HK-2 (cell line): ENCODE results near the gene NPM1.
"Not testable (repeated sequence)": the region's sequence is repeated elsewhere in the genome, so short reads cannot be mapped to it uniquely, and the experiment has no call there.

Experiments
- DNase-seq: peaks from one replicate; pipeline ENCODE4 v3.0.0-alpha.2; 2018; ENCODE audit not compliant: unreplicated experiment

NPM1 gene, protein sequence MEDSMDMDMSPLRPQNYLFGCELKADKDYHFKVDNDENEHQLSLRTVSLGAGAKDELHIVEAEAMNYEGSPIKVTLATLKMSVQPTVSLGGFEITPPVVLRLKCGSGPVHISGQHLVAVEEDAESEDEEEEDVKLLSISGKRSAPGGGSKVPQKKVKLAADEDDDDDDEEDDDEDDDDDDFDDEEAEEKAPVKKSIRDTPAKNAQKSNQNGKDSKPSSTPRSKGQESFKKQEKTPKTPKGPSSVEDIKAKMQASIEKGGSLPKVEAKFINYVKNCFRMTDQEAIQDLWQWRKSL

DNA sequence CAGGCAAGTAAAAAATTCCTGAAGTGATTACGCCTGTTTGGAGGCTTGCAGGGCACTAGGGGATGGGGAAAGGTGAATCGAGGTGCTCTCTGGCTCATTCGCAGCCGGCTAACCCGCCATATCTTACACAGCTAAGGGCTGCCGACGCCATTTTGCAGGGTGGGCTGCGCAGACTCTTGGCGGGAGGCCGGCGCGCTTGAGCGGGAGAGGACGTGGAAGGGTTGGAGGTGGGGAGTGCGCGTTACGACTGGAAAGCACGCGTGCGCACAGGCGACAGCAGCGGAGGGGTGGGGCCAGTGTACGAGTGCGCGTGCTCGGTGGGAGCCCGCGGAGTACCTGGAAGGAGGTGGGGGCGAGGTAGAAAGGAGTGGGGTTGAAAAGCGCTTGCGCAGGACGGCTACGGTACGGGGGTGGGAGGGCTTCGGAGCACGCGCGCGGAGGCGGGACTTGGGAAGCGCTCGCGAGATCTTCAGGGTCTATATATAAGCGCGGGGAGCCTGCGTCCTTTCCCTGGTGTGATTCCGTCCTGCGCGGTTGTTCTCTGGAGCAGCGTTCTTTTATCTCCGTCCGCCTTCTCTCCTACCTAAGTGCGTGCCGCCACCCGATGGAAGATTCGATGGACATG lies at the start of gene NPM1:
NPM1 (plus strand) TSS at position 505 of the 625 bp plus-strand sequence; CDS start at position 605, 100 bp downstream.
- peak; percentile 94 for DNase-seq

DNA sequence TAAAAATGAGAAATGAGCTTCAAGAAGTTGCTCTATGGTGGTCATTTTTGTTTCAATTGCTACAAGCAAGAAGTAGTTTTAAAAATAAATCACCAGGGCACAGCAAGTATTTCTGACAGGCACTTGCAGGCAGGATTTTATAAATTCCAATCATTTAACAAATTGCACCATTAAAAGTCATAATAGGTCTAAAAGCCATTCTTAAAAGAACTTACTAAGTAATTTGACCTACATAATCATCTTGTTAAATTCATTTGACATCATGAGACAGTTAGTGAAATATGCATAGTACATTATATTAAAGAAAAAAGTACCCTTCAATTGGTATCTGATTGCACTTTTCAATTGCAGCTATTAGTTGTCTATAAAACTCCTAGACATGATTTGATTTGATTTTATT lies 47.6 kb upstream of the NPM1 start:
- DNase-seq: no peak

DNA sequence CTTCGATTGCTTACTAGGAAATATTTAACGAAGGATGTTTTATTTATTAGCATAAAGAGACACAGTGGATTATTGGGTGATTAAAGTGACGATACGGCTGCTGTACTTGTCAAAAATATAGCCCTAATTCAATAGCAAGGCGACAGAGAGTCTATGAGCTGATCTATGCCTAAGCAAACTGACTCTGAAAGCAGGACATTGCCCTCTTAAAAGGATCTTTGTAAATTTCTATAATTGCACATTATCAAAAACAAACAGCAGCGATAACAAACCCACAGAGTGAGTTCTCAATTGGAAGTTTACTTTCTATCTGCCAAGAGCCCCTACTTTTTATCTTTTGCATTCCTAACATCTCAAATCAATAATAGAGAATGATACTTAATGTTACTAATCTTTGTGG lies 47.2 kb upstream of the NPM1 start:
- no peak for DNase-seq

DNA sequence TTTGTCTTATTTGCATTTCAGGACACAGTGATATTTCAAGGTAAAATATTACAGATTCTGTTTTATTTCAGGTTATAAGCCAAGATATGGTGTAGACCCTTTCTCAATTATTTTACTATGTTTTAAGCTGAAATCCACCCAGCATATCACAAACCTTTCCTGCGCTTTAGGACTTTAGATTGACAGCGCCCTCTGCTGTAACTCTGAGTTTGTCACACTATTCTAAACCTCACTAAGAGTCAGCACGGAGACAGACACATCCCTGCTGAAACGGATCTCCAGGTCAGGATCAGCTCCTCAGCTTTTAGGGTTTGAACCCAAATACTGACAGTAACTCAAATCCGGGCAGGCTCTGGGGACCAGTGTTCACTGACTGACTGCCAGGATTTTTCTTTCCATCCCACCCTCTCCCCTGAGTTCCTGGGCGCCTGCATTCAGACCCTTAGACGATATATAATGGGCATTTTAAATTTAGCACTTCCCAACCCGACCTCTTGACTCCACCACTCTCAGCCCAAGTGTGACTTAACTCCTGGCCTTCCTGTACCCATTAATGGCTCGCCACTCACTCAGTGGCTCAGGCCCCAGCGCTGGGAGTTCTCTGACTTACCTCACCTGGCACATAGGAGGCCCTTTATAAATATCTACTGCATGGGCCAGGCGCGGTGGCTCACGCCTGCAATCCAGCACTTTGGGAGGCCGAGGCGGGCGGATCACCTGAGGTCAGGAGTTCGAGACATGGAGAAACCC lies 45.1 kb upstream of the NPM1 start:
- peak; percentile 28 for DNase-seq

DNA sequence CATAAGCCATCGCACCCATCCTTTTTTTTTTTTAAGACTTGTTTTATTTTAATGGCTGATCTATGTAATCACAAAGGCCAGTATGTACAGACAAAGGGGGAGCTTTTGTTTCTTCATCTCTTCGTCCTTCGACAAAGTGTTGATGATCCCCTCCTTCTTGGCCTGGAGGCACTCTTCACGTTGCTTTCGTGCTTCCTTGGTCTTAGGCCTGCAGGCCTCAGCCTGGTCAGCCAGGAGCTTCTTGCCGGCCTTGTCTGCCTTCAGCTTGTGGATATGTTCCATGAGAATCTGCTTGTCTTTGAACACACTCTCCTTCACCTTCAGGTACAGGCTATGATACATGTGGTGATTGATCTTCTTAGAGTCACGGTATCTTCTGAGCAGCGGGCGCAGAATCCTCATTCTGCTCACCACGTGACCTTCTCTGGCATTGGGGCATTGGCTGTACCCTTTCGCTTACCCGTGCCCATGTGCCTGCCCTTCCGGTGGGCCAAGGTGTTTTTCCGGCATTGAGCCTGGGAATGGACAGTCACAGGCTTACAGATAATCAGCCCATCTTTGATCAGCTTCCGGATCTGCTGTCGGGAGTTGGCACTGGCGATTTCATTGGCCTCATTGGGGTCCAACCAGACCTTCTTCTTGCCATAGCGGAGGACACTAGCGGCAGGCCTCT lies 42.6 kb upstream of the NPM1 start:
- no peak for DNase-seq

DNA sequence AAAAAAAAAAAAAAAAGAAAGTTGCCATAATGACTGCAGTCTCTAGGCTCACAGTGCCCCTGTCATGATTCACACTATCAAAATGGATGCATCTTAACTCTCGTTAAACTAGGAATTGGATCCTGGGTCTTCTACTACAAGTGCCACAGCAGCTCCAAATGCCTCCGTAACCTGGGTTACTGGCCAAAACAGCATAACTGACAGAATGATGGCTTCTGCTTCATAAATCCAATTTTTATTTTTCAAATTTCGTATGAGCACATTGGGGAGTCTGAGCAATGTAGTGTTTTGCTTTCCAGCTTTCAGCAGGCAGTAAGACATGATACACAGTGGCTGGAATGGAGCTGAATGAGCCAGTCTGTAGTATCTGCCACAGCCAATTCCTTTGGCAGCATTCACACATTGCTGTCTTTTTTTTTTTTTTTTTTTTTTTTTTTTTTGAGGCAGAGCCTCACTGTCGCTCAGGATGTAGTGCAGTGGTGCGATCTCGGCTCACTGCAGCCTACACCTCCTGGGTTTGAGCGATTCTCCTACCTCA lies 36.0 kb upstream of the NPM1 start:
- no peak for DNase-seq

DNA sequence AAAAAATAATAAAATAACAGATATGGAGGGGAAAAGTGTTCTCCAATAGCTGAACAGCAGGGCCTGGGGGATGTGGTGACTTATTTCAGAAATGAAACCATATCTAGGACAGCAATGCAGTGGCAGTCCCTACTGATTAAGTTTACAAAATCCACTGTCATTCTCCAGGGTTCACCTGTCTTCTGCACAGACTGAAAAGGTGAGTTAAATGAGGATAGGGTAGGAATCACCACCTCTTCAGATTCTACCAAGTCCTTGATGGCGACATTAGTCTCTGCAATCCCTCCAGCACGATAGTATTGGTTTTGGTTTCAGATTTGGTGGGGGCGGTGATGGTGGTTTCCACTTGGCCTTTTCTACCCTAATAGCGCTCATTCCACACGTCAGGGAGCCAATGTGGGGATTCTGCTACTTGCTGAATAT lies 32.3 kb upstream of the NPM1 start:
- no peak for DNase-seq

DNA sequence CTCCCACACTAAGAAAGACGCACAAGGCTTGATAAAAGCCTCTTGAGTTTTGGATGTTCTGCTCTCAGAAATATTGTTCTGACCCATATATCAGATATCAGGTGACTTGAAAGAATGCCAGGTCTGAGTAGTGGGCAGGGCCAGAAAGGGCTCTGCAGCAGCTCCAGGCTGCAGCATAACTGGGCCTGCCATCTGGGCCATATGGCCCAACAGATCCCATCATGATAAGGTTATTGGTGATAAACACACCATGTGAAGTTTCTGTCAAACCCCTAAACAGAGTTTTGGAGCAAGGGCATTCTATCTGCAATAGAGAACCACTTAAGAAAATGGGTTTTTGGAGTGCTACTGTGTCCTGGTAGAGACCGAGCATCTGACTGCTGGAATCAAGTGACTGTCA lies 29.8 kb upstream of the NPM1 start:
- DNase-seq: no peak

DNA sequence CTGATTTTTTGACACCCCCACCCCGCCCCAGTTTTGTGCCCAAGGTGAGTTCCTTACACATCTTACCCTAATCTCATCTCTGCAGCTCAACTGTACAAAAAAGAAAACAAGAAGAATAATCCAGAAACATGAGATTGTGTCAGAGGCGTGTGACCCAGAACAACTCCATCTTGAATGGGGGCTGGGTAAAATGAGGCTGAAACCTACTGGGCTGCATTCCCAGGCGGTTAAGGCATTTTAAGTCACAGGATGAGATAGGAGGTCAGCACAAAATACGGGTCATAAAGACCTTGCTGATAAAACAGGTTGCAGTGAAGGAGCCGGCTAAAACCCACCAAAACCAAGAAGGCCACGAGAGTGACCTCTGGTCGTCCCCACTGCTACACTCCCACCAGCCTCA lies 26.5 kb upstream of the NPM1 start:
- DNase-seq: not testable (repeated sequence)

DNA sequence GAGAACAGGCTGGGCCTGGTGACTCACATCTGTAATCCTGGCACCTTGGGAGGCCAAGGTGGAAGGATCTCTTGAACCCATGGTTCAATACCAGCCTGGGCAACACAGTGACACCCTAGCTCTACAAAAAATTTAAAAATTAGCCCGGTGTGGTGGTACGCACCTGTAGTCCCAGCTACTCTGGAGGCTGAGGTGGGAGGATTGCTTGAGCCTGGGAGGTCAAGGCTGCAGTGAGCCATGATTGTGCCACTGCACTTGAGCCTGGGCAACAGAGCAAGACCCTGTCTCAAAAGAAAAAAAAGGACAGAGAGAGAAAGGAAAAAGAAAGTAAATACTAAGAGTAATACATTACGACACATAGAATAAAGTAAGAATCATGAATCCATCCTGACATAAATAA lies 24.4 kb upstream of the NPM1 start:
- DNase-seq: not testable (repeated sequence)

DNA sequence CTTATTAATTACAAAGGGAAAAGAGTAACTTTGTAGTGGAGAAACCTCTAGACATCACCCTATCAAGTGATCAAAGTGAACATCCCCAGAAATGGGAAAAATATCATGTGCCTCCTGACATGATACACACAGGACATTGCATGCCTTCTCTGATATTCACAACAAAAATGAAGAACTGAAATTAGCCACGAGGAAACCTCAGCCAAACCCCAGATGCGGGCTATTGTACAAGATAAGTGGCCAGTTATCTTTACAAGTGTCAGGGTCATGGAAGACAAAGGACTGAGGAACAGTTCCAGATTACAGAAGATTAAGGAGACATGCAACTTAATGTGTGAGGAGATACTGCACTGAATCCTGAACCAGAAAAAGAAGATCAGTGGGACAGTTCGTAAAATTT lies 23.8 kb upstream of the NPM1 start:
- DNase-seq: no peak

DNA sequence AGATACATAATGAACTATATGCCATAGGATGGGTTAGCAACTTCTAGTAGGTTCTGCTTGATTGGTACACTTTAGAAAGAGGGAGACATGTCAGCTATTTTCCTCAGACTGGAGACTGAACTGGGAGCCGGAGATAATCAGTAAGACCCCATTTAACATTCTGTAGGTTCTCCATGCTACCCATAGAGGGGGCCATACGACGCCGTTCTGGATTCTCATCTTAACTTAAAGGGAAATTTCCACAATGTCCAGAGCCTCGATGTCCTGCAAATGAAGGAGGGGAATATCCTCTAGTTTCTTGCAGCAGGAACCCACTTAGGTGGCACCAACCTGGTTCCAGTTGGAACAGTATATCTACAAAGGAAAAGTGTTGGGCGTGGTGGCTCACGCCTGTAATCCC lies 22.3 kb upstream of the NPM1 start:
- DNase-seq: no peak

DNA sequence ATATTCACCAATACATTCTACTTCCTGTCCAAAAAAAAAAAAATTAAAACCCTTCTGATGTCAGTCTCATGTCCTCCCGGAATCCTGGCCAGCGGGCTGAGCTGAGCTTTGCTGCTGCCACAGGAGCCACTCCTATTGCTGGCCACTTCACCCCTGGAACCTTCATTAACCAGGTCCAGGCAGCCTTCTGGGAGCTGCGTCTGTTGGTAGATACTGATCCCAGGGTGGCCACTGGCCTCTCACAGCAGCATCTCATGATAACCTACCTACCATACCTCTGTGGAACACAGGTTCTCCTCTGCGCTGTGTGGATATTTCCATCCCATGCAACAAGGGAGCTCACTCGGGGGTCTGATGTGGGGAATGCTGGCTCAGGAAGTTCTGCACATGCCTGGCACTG lies 21.0 kb upstream of the NPM1 start:
- DNase-seq: no peak

DNA sequence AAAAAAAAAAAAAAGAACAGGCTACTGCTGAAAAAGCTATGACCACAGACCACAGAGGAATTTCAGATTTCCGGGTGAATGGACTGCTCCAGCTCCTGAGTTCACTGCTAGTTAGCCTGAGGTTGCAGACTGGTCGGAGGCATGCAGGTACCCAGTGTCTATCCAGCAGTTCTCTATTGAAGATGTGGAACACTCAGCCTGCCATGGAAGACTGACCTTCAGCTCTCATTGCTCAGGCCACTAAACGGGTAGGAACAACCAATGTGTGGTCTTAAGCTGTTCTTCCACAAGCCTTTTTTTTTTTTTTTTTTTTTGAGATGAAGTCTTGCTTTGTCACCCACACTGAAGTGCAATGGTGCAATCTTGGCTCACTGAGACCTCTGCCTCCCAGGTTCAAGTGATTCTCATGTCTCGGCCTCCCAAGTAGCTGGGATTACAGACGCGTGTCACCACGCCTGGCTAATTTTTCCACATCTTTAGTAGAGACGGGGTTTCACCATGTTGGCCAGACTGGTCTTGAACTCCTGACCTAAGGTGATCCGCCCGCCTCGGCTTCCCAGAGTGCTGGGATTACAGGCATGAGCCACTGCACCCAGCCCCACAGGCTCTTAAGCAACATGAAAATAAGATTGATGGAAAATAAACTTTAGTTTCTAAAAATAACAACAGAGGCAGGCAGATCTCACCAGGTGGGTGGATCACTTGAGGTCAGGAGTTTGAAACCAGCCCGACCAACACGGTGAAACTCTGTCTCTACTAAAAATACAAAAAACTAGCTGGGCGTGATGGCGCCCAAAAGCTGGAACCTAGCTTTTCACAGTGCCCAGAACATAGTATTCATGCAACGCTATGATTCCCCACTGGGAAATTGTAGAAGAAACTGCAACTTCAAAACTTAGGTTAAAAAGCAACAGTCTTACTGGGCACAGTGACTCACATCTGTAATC lies 20.0 kb upstream of the NPM1 start:
- peak; percentile 70 for DNase-seq

DNA sequence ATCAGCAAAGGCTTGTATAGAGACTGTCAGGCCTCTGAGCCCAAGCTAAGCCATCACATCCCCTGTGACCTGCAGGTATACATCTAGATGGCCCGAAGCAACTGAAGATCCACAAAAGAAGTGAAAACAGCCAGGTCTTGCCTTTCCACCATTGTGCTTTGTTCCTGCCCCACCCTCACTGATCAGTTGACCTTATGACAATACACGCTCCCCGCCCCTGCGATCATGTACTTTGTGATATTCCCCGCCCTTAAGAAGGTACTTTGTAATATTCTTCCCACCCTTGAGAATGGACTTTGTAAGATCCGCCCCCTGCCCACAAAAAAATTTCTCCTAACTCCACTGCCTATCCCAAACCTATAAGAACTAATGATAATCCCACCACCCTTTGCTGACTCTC lies 18.6 kb upstream of the NPM1 start:
- no peak for DNase-seq

DNA sequence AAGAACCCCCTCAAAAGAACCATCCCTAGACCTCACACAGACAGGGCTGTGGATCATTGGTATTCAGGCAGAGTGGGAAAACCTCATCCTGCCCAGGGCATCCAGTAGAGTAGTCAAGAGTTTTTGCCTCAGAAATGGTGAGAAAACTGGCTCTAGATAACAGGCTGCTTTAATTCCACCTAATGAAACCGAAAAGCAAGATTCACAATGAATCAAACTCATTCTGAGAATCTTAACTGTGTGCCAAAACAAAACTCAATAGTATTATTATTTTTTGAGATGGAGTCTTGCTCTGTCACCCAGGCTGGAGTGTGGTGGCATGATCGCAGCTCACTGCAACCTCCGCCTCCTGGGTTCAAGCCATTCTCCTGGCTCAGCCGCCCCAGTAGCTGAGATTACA lies 17.8 kb upstream of the NPM1 start:
- no peak for DNase-seq

DNA sequence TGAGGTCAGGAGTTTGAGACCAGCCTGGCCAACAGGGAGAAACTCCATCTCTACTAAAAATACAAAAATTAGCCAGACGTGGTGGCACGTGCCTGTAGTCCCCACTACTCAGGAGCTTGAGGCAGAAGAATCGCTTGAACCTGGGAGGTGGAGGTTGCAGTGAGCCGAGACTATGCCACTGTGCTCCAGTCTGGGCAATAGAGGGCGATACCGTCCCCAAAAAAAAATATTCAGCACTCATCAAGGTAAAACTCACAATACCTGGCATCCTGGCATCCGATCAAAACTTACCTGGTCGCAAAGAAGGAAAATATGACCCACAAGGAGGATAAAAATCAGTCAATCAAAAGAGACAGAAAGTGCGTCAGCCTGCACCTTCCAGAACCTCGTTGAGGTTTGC lies 16.8 kb upstream of the NPM1 start:
- not testable (repeated sequence) for DNase-seq

DNA sequence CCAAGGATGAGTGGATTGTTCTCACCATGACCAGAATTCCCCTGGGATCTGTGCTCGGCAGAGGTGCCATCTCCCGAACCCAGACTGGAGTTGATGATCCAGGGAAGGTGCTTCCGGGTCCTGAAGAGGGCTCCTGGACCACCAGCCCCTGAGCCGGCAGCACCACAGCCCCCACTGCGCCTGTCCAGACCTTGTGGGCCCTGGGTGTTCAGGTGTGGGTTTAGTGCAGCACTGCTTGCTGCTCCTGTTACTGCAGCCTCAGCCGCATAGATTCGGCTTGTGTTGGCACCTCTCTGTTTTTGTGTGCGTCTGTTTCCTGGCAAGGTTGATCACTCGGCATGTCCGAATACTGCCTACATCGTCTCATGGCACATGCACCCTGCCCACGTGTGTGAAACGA lies 16.3 kb upstream of the NPM1 start:
- DNase-seq: no peak

DNA sequence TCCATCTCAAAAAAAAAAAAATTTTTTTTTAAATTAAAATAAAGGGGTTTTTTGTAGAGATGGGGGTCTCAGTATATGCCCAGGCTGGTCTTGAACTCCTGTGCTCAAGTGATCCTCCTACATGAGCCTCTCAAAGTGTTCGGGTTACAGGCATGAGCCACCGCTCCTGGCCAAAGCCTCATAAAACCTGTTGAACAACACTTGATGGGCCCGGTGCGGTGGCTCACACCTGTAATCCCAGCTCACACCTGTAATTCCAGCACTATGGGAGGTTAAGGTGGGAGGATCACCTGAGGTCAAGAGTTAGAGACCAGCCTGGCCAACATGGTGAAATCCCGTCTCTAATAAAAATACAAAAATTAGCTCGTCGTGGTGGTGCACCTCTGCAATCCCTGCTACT lies 7.7 kb upstream of the NPM1 start:
- DNase-seq: no peak

DNA sequence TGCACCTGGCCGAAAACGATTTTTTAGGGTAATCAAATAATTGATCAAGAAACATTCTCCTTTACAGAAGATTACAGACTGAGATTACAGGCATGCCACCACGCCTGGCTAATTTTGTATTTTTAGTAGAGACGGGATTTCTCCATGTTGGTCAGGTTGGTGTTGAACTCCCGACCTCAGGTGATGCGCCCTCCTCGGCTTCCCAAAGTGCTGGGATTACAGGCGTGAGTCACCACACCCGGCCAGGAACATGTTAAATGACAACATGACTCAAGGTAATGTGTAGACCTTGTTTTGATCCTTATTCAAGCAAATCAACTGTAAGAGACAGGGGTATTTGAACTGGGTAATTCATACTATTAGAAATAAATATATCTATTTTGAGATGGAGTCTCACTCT lies 3.2 kb upstream of the NPM1 start:
- DNase-seq: not testable (repeated sequence)

DNA sequence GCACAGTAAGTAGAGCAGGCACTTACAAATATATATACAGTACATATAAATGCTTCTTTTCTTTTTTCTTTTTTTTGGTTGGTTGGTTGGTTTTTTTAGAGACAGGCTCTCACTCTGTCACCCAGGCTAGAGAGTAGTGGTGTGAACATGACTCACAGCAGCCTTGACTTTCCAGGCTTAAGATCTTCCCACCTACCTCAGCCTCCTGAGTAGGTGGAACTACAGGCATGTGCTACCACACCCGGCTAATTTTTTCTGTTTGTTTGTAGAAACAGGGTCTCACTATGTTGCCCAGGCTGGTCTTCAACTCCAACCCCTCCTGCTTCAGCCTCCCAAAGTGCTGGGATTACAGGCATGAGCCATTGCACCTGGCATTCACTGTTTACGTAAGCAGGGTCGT lies 2.6 kb upstream of the NPM1 start:
- DNase-seq: peak; percentile 18
